Ovary (tissue), 9 donors: ENCODE measurements around the gene ADAMTSL5. TPM values are rescaled to one million over a fixed set of nuclear protein-coding genes. Genes with fewer than 3 reads are reported as not detected.
A peak's percentile ranks its signal among the peaks of the same experiment; 100 is the strongest.
"Not testable (repeated sequence)": the region's sequence is repeated elsewhere in the genome, so short reads cannot be mapped to it uniquely, and the experiment has no call there.

Source experiments
- DNase-seq, 5 donors: peaks; one replicate each; pipeline ENCODE4 v3.0.0-alpha.2; 2019 to 2020
- H3K27ac ChIP-seq, 2 donors: fragments of 200-600 bp; one replicate each; pipeline versions ENCODE4 v1.5.1 to v1.8.0; 2019 to 2022
- H3K27me3 ChIP-seq: fragments of 200-600 bp; one replicate; pipeline ENCODE4 v1.8.0; 2022
- H3K36me3 ChIP-seq: fragments of 200-600 bp; sonication (generic); one replicate; pipeline ENCODE4 v1.5.1; 2019
- H3K4me1 ChIP-seq: one replicate; pipeline ENCODE4 v1.8.1; 2013; ENCODE audit warnings: mild to moderate bottlenecking, moderate library complexity; ENCODE audit not compliant: insufficient read depth
- H3K4me3 ChIP-seq: fragments of 200-600 bp; sonication (generic); one replicate; pipeline ENCODE4 v1.5.1; 2017
- H3K9me3 ChIP-seq, 2 donors: fragments of 200-600 bp in 1 of 2; sonication (generic) in 1 of 2; one replicate each; pipeline versions ENCODE4 v1.5.1 to v1.8.1; 2013 to 2019; ENCODE audit warnings: mild to moderate bottlenecking in 1 of 2, moderate library complexity in 1 of 2
- CTCF ChIP-seq, 3 donors: fragments of 450-650 bp in 2 of 3; fragments of 200-600 bp in 1 of 3; IDR thresholded peaks; one replicate each; pipeline versions ENCODE4 v1.5.1 to v1.8.0; 2016 to 2022; ENCODE audit warnings: antibody characterized with exemption in 3 of 3, mild to moderate bottlenecking in 1 of 3
- EP300 ChIP-seq: sonication (generic); formaldehyde crosslinking; IDR thresholded peaks from one replicate; pipeline ENCODE4 v1.6.1; 2017; ENCODE audit warnings: antibody characterized with exemption
- POLR2A ChIP-seq: fragments of 450-650 bp; IDR thresholded peaks from one replicate; pipeline ENCODE4 v1.6.1; 2017; ENCODE audit warnings: antibody characterized with exemption, mild to moderate bottlenecking, moderate library complexity
- WGBS, 3 donors: extraction: QIAGEN DNeasy Blood & Tissue Kit in 1 of 3; methylation state at CpG; one replicate each; pipeline versions ENCODE4 v1.1.5 to v1.1.7; 2013 to 2017; 5-methylcytosine and 5-hydroxymethylcytosine counted together
- intact Hi-C, 4 donors: fragments of 100-400 bp; cut with DNase I; formaldehyde crosslinking; loops; one replicate each; pipeline versions ENCODE4 v1.11.0 to v1.15.1; 2022 to 2023
- polyA plus RNA-seq, 2 donors: library from polyadenylated mRNA; stranded (reverse); fragments of 200-250 nt in 1 of 2; fragments of 350-450 nt in 1 of 2; fragmentation: Illumina TruSeq in 1 of 2; extraction: RNeasy Lipid Tissue Mini Kit (QIAGEN cat#74804) in 1 of 2; gene quantifications; one replicate each; pipeline ENCODE4 v1.2.3, GENCODE V29; 2013 to 2014
- total RNA-seq, 7 donors: library from RNA; depleted of rRNA in 2 of 7; stranded (reverse); fragments of >200 nt in 2 of 7; fragmentation: NEBNext Ultra II Directional in 3 of 7; extraction: Animal tissue kit (Norgen Biotek cat#: 25700) in 3 of 7; gene quantifications; one replicate each; pipeline versions ENCODE4 v1.1.0 to v1.2.4, GENCODE V29; 2016 to 2023
- donor health status: DM: no; HTN: no; CAD: no; lungs with moderate emphysema.
- donor health status: DM: no; HTN: no; CAD: no.
- donor health status: Bipolar disorder and iron deficiency.
- donor health status: DM: yes; HTN: yes; CAD: no.
- donor health status: DM: no; HTN: no; CAD: no.
- donor health status: DM: yes; HTN: yes; CAD: no.

The ADAMTSL5 gene
- total and polyA plus RNA-seq, 9 donors = 0.19 to 7.5 (median 2.0) TPM; not detected in 1

DNA sequence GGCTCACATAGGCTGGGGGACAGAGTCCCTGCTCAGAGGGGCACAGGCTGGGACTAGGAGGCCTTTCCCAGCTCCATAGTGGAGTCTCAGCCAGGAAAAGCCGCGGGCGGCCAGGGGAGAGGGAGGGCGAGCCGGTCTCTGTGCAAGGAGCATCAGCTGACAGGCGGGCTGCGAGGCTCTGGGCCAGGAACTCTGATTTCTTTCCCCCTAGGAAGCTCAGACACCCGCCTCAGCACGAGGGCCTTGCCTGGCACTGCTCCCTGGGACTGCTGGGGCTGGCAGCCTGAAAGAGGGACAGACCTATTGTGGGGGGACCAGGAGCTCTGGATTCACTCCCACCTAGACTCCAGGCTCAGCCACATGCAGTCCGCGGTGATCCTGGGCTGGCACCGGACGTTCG, 8.8 kb upstream of the ADAMTSL5 start:
- Histone ChIP-seq H3K27ac (no peak overlapping the region), H3K27me3 (no peaks in the 10 kb centered on the region), H3K36me3 (no peaks in the 10 kb centered on the region), H3K4me3 (no peak overlapping the region), H3K9me3 (no peaks in the 10 kb centered on the region), H3K4me1 (peaks cover 3% of the 10 kb centered on the region)
- intact Hi-C loops = no loop called here
- peak in 1 of 5 donors; percentile 72 for DNase-seq
- 26 to 34% (median 32%) methylated on average over 14 of the region's 14 CpGs for WGBS, 3 donors
- TF ChIP-seq EP300 (no peak), CTCF (IDR thresholded peaks at IDR 0.05) (no peak), POLR2A (no peak)

DNA sequence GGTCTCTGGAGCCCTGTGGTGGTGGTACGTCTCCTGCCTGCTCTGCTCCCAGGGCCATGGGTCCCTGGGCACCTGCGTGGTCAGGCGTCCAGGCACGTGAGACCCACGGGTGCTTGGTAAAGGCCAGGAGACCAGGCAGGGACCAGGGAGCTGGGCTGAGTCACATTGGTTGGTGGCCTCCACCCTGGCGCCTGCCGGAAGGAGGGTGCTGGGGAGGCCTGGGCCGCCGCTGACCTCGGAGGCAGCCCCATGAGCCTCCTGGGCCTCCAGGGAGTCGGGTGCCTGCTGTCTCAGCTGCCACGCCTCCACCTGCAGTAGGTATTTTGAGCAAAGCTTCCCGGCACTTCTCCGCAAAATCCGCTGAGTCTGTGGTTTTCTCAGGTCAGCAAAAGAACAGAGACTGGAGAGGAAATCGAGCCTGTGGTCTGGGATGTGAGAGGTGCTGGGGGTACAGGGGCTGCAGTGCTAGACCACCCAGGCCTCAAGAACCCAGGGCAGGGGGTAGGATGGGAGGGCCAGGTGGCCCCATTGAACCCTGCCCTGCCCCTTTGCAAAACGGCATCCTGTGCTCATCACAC, 7.5 kb upstream of the ADAMTSL5 start:
- Histone ChIP-seq H3K27ac (no peak overlapping the region), H3K36me3 (no peaks in the 10 kb centered on the region), H3K9me3 (no peaks in the 10 kb centered on the region), H3K4me3 (no peak overlapping the region), H3K4me1 (peaks cover 3% of the 10 kb centered on the region), H3K27me3 (no peaks in the 10 kb centered on the region)
- 84 to 91% (median 86%) methylated on average over 17 of the region's 17 CpGs for WGBS, 3 donors
- TF ChIP-seq EP300 (no peak), CTCF (IDR thresholded peaks at IDR 0.05) (no peak), POLR2A (no peak)
- intact Hi-C loops = no loop called here
- no peak for DNase-seq

DNA sequence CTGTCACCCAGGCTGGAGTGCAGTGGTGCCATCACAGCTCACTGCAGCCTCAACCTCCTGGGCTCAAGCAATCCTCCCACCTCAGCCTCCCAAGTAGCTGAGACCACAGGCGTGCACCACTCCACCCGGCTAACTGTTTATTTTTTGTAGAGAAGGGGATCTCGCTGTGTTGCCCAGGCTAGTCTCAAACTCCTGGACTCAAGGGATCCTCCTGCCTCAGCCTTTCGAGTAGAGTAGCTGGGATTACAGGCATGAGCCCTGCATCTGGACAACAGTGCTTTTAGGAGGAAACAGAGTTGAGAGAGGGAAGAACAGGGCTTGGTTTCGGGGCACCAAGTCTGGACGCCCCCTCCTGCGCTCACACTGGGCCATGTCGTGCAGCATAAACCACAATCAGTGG, 7.0 kb upstream of the ADAMTSL5 start:
- DNase-seq, H3K36me3 ChIP-seq, intact Hi-C loops, H3K9me3 ChIP-seq, H3K4me3 ChIP-seq, H3K27ac ChIP-seq, H3K4me1 ChIP-seq, H3K27me3 ChIP-seq: not testable (repeated sequence)
- 87 to 91% (median 89%) methylated on average over 8 of the region's 8 CpGs for WGBS, 3 donors

DNA sequence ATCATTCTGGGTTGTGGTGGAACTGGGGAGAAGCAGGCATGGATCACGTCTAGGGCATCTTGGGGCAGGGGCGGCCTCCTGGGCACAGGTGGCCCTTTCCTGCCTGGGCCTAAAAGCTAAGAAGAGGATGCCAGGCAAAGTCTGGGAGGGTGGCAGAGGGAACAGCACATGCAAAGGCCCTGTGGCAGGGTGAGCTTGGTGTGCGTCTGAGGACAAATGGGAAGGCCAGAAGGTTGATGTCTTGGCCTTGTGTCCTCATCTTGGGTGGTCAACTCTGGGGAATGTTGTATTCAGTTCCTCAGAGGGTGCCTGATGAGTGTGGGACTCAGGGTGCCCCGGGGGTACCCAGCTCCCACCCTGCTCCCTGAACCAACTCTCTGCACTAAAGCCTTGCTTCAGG, 5.7 kb upstream of the ADAMTSL5 start:
- TF ChIP-seq CTCF (IDR thresholded peaks at IDR 0.05) (no peak), POLR2A (no peak), EP300 (no peak)
- Histone ChIP-seq H3K27me3 (peaks cover 5% of the 10 kb centered on the region), H3K4me3 (no peak overlapping the region), H3K36me3 (no peaks in the 10 kb centered on the region), H3K27ac (no peak overlapping the region), H3K9me3 (no peaks in the 10 kb centered on the region), H3K4me1 (no peaks in the 10 kb centered on the region)
- 80 to 91% (median 91%) methylated on average over 4 of the region's 4 CpGs for WGBS, 3 donors
- no peak for DNase-seq
- intact Hi-C loops = no loop called here

DNA sequence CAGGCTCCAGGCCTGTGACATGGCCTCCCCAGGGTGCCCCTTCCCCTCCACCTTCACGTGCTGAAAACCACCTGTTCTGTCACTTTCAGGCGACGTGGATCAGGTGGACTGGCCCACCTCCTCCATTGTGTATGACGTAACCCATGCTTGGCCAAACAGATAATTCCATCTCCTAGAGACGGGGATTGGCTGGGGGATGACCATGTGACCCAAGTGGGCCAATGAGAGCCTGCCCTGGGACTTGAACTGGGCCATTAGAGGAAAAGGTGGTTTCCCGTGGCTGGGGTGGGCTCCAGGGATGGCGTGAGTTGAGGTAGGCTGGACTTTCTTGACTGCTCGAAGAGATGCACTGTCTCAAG, 3.6 kb upstream of the ADAMTSL5 start:
- intact Hi-C loops = no loop called here

More for the DNA sequence above, 3.6 kb upstream of the ADAMTSL5 start:
- Histone ChIP-seq H3K4me1 (no peaks in the 10 kb centered on the region), H3K9me3 (no peaks in the 10 kb centered on the region), H3K27me3 (peaks cover 5% of the 10 kb centered on the region), H3K4me3 (no peak overlapping the region), H3K27ac (no peak overlapping the region), H3K36me3 (no peaks in the 10 kb centered on the region)
- DNase-seq = no peak
- WGBS, 3 donors = 64 to 75% (median 70%) methylated on average over 8 of the region's 8 CpGs
- TF ChIP-seq EP300 = no peak
